ENCODE measurements around the gene MSL2.
A peak's percentile ranks its signal among the peaks of the same experiment; 100 is the strongest.
"Not testable (repeated sequence)": the region's sequence is repeated elsewhere in the genome, so short reads cannot be mapped to it uniquely, and the experiment has no call there.

The MSL2 gene, protein sequence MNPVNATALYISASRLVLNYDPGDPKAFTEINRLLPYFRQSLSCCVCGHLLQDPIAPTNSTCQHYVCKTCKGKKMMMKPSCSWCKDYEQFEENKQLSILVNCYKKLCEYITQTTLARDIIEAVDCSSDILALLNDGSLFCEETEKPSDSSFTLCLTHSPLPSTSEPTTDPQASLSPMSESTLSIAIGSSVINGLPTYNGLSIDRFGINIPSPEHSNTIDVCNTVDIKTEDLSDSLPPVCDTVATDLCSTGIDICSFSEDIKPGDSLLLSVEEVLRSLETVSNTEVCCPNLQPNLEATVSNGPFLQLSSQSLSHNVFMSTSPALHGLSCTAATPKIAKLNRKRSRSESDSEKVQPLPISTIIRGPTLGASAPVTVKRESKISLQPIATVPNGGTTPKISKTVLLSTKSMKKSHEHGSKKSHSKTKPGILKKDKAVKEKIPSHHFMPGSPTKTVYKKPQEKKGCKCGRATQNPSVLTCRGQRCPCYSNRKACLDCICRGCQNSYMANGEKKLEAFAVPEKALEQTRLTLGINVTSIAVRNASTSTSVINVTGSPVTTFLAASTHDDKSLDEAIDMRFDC

DNA sequence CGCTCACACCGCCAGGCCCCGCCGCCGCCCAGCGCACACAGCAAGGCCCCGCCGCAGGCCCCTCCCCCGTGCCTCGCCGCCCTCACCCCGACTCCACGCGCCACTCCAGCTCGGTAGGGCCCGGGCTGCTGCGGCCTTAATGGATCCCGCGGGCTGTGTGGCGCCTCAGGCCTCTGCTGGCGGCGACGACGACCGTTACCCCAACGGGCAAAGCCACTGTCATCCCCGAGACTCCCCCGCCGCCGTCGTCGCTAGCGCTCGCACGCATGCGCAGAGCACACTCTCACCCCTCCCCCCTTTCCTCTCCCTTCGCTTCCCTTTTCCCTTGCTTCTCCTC lies at the start of gene MSL2:
Gene MSL2, minus strand, starts transcription at position 272 of the 337 bp plus-strand sequence. CDS start 1,222 bp downstream, outside the sequence.
- DNase-seq: no peak

DNA sequence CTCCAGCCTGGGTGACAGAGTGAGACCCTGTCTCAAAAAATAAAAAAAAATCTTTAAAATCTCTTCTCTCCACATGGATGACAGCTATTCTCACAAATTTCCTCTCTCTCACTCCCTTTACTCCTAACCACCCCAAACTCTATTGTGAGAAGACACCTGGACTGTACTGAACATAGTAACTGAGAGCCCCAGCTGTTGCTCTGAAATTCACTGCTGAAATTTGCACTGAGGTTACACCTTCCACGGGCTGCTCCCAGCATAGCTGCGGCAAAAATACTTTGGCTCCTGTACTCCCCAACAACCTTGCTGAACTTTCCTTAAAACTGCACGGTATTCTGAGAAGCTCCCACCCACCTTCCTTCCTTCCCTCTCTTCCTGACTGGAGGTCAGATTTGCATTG lies 49.6 kb upstream of the MSL2 start:
- no peak for DNase-seq

- DNase-seq: no peak
Observed at GRCh38 chr3:136239094-136239493, 43.0 kb upstream of the MSL2 start.

DNA sequence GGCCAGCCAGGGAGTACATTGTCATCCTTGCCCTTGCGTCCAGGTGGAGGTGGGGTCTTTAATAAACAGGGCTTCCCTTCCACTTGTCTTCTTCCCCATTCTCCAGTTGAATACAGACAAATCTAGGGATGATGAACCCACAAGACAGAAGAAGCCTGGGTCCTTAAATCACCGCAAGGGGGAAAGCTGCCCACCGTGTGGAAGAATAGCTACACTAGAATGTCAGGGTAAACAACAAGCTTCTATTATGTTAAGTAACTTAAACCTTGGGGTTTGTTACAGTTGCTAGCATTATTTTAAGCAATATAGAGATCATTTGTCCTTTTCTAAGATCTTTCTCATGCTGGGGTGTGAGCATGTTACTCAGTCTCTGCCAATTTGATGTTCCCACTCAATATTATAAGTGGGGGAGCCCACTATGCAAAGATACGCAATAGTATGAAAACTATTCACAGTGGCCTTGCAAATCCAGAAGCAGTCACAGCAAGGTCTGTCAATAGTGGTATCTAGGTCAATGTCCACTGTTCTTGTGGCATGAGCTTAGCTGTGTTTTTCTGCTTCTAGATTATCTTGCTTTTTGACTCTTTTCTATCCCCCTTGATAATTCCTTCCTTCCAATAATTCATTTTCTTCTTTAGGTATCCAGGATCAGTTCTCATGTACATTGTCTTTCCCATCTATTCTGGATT lies 42.0 kb upstream of the MSL2 start:
- no peak for DNase-seq

GRCh38 chr3:136237103-136237502 lies 41.0 kb upstream of the MSL2 start:
- no peak for DNase-seq

GRCh38 chr3:136236109-136236508 lies 40.0 kb upstream of the MSL2 start:
- DNase-seq: no peak

GRCh38 chr3:136235545-136235944 lies 39.4 kb upstream of the MSL2 start:
- DNase-seq: no peak

GRCh38 chr3:136232413-136232812 lies 36.3 kb upstream of the MSL2 start:
- DNase-seq: no peak

- not testable (repeated sequence) for DNase-seq
Observed at GRCh38 chr3:136222746-136223145, 26.6 kb upstream of the MSL2 start.

- no peak for DNase-seq
Observed at GRCh38 chr3:136211547-136211946, 15.4 kb upstream of the MSL2 start.

DNA sequence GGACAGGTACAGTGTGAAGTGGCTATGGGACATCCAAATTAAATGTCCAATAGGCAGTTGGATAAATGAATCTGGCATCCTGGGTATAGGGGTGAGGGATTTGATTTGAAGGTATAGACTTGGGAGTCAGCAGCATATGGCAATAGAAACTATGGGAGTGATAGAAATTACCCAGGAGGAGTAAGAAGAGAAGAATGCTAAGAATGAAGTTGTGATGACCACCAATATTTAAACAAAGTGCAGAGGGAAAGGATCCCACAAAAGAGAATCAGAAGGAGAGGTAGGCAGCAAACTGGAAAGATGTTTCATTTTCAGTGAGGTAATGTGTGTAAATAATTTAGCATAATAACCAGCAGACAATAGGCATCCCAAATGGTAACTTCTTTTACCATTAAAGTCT lies 13.8 kb upstream of the MSL2 start:
- DNase-seq: peak in 1 of 2 experiments; percentile 45

- DNase-seq: no peak
Observed at GRCh38 chr3:136207489-136208115, 11.5 kb upstream of the MSL2 start.

DNA sequence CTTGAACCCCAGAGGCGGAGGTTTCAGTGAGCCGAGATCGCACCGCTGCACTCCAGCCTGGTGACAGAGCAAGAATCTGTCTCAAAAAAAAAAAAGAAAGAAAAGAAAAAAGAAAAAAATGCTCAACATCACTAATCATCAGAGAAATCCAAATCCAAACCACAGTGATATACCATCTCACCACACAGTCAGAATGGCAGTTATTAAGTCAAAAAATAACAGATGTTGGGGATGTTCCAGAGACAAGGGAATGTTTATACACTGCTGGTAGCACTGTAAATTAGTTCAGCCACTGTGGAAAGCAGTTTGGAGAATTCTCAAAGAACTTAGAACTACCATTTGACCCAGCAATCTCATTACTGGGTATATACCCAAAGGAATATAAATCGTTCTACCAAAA lies 3.1 kb upstream of the MSL2 start:
- not testable (repeated sequence) for DNase-seq

GRCh38 chr3:136198462-136199078 lies 2.4 kb upstream of the MSL2 start:
- DNase-seq: not testable (repeated sequence)

- DNase-seq: no peak
Observed at GRCh38 chr3:136197159-136197793, 1.1 kb upstream of the MSL2 start.

DNA sequence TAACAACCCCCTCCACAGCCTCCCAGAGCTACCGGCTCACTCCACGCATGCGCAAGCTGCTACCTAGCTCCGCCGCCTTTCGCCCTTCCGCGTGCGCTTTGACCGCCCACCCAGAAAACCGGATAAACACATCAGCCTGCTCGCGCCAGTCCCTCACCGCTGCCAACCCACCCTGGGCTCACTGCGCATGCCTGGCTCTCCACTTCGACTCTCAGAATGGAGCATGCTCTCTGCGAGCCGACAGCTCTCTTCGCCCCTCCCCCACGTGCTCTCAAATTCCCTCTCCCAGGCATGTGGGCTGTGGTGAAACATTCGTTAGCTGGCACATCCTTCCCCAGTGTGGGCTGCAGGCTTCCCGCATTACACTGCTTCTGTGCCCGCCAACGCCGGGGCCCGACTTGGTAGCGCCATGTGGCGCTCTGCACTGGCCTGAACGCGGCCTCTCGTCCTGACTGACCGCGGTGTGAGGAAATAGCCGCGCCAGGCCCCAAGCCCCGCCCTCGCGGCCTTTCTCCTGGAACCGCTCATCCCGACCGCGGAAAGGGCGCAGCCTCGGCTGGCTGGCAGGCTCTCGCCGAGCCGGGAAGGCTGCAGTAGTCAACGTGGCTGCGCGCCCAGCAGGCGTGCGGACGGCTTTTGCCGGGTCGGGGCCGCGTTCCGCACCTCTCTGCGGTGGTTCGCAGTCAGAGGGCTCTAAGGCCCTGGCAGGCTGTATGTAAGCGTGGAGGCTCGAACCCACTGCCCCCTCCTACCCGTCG lies 445 bp upstream of the MSL2 start:
- DNase-seq: peak; percentile 98 to 99

GRCh38 chr3:136195258-136196063 lies 674 bp downstream of the MSL2 start:
- DNase-seq: peak; percentile 14 to 79

DNA sequence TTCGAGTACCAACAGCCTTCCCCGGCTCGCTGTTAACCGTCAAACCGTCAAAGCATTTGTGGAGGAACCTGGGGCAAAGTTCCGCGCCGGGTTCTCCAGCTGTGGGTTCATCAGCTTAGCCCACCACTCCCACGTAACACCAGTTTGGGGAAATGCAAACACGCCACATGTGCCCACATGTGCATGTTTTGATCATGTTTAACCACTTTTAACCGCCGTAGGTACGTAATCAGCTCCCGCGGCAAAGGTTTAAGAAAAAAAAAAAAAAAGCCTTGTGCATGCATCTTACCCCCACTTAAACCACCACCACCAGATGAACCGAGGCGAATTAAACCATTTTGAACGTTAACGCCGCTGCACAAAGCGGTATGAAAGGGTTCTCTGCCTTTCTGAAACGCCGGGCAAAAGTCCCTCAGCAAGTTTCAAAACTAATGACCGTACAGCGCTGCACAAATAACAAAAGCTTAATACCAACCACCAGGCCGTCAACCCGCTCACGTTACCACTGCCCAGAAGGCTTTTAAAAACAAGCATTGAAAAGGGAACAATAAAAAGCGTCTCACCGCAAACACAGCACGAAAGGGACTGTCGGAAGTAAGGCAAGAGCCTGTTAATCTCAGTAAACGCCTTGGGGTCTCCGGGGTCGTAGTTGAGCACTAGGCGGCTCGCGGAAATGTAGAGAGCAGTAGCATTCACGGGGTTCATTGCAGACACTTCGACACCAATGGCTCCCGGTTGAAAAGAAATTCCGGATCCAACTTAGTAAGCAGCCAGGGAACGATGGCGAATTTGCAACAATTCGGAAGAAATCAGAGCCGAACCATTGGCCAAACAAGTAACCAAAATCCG lies 1.5 kb downstream of the MSL2 start:
- peak in 1 of 2 experiments; percentile 26 for DNase-seq

DNA sequence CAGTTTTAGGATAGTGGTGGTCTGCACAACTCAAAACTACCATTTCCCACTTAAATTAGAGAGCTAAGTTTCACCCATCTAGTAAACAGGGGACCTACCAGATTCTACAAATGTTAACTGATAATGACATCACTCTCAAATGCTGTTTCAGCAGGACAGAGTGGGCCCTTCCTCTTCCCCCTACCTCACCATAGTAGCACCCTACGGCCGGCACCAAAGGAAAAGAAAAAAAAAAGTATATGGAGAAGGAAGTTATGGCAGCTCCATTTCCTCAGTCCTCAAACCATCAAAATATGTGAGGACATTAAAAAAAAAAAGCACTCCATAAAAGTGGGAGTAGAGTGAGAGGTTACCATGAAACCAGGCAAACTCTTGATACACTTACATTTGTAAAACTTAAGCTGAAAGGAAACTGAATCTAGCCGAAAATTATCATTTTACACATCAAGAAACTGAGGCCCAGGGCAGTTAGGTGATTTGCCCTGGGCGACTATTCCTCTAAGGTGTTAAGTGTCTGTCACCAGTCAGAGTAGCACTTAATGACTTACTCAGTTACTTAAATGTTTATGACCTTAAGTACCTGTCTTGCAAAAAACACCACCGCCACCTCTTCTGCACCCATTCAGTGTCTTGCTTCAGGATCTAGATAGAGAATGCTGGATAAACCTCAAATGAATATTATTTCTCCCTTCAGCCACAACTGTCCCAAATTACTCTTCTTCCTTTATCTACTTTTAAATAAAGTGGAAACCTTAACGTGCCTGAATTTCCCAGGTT lies 2.7 kb downstream of the MSL2 start:
- DNase-seq: peak in 1 of 2 experiments; percentile 12

Data from SW 1271 (cell line).